Endometrial microvascular endothelial cells (primary cell): Measurements from ENCODE around the gene PDLIM5. TPM values are rescaled to one million over a fixed set of nuclear protein-coding genes. Genes with fewer than 3 reads are reported as not detected.

Source experiments
- in situ Hi-C: cut with HindIII; loops from 2 replicates; pipeline ENCODE4 v1.10.0; 2017; ENCODE audit warnings: low sequenced_read_pairs, low pct_unique_long_range_greater_than_20kb; ENCODE audit errors: inconsistent ontology term
- total RNA-seq: library from RNA; depleted of rRNA; stranded (reverse); fragments of >200 nt; gene quantifications from one replicate; pipeline ENCODE4 v1.2.3, GENCODE V29; 2015; ENCODE audit errors: inconsistent ontology term

PDLIM5 gene
- total RNA-seq, 1 donor from 2014 or later: 93.3 TPM

DNA sequence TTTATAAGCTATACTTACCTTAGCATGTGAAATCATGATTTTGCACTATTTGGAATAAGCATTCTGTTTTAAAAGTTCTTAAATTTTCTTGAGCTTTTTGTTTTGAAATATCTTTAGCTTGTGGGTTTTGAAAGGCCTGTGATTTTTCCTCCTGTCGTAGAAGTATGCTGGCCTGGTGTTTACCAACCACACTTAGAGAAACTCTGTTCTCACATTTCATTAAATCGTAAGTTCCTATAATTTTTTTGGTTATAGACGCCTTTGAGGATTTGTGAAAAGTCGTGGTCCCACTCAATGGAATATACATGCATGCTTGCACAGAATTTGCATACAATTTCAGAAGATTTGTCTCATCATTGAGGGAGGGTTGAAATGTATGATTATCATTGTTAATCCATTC, 63.6 kb downstream of the PDLIM5 start:
- in situ Hi-C loops: no loop called here

DNA sequence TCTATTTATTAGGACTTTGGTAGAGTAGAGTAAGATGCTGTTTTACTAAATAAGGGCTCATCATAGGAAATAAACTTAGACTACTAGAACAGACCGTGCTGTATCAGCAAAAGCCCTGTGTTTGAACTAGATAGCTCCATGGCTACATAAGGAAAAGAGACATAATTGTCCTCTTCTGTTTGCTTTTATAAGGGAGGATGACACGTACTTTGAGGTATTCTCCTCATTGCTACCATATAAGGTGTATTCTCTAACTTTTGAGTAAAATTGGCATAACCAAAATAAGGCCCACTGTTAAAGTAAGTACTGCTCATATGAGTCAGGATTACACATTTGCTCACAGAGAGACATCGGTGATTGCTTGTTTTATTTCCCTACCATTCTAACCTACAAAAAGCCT, 64.3 kb downstream of the PDLIM5 start:
- in situ Hi-C loops: no loop called here

DNA sequence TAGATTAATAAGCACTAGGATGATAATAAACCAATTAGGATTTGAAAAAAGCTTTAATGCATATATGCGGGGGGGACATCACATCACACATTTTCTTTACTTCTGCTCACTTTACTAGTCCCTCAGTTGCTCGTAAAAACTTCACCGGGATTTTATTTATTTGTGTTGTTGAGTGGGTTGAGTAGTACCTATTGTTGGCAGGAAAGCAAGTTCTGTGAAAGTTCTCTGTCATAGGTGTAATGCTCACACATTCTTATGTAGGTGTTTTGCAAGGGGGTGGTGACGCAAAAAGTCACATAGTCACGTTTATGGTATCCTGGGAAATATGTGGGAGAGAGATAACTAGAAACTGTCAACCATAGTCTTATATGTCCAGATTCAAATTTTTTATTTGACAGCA, 65.3 kb downstream of the PDLIM5 start:
- in situ Hi-C loops: no loop called here

DNA sequence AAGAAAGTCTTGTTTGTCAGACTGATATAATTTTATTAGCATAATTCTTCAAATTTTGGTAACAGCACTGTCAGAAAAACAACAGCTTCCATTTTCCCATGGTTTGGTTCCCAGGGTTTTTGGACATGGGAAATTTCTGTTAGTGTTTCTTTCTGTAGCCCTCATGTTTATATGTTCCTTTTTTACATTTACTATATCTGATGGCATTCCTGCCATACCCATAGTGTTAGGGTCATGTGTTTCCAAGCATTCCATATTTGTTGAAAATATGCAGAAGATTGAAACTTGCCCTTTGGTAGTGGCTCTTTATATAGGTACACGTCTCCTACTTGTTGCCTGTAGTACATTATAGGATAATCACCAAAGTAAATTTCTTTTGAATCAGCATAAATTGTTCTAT, 65.8 kb downstream of the PDLIM5 start:
- in situ Hi-C loops: no loop called here

DNA sequence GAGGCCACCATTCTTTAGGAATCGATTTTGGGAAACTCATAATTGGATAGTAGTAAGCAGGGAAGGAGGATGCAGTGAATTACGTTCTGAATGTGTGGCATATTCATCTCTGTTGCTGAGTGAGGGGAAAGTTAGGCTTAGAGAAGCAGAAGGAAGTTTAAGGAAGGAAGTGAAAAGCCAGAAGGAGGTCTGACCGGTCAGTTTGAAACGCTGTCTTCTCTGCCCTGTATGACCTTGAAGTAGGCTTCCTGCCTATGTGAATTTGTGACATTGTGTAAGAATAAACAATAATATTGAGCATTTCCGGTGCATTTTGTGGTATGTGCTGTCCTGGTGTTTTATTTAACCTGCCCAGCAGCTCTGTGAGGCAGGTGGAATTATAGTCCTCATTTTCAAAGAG, 67.3 kb downstream of the PDLIM5 start:
- in situ Hi-C loops: no loop called here

DNA sequence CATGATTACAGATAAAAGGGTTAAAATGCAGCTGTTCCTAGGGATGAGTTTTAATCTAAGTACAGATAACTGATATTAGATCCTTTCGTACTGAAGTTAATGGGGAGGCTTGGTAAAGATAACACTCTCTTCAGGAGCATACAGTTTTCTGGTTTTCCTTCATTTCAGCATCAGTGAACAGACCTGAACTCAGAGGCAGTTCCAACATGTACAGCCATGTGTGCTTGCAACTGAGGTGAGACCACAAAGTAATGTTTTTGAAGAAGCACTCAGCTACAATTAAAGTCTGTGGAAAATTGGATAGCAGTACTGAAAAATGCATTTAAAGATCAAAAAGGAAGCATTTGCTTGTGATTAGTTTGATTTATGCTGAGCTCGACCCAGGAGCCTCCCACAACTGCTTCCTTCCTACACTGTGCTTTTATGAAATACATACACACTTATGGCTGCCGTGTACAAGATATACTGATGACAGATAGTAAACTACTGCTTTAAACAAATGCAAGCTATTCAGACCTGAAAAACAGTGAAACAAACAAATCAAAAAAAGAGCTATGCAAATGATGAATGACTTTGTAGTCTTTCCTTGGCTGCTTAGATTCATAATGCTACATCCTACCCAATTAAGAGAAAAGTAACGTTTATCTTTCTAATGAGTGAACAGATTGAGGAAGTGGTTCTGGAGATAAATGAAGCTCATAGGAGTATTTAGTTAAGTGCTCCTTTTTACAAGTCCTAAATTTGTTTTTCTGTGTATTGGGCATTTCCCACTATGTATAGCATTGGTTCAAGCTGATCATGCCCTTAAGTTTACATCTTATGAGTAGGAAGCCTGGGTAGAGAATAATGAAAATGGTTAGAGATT, 68.4 kb downstream of the PDLIM5 start:
- in situ Hi-C loops: no loop called here

DNA sequence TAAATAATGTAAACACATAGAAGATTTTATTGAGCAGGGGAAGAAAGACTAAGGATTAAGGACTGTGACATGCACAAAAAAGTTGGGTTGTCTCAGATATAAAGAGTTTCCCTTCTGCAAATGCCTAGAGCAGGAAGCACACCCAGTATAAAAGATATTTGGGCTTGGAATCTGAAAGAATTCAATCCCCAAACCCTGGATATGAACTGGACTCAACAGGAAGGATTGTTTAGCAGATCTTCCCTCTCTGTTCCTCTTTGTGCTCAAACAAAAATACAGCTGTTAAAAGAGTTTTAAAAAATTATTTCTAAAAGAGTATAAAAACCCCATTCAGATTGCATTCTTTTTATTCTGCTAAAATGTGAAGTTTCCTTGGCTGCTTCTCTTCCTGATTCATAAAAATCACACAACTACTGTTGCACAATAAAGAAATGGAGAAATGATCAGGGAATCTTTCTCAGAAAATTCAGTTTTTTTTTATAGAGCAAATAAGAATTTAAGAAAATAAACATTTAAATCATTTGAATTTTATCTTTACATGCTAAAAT, 71.4 kb downstream of the PDLIM5 start:
- in situ Hi-C loops: no loop called here

DNA sequence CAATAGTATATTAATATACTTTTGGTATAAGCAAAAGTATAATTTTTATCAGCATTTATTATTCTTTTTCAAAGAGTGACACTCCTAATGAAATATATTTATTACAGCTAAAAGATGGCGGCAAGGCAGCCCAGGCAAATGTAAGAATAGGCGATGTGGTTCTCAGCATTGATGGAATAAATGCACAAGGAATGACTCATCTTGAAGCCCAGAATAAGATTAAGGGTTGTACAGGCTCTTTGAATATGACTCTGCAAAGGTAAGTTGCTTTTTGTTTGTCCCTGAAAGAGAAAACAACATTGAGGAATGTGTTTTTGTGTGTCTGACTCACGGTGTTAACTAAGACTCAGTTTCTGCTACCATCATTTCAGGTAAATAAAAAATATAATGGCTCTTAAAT, 71.9 kb downstream of the PDLIM5 start:
- in situ Hi-C loops: no loop called here

DNA sequence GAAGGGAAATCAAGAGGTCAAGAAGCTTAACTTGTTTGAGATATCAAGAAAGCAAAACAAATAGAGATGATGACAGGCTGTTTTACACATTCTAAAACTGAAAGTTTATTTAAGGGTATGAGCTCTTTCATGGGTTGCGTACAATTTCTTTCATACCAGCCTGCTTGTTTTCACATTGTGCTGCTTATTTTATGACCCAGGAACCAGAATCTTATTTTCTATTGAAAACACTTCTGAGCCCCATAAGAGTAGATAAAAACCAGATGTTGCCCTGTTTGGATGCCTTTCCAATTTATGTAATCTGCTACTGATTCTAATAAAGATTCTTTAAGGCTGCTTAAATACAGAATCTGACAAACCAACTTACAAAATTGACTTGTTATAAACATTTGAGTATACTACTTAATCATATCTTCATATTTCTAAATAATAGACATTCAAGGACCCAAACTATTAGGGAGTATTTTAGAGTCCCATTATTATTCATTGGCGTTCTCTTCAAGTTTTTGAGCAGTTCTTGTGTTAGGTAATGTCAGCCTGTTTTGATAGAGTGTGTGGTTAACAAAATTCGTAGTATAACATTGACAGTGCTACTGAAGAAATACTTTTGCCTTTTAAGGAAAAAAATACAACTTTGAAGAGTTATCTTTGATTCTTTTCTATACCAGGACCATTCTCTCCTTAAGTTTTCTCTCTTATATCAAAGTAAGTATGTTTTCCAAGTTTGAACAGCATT, 74.4 kb downstream of the PDLIM5 start:
- in situ Hi-C loops: no loop called here

DNA sequence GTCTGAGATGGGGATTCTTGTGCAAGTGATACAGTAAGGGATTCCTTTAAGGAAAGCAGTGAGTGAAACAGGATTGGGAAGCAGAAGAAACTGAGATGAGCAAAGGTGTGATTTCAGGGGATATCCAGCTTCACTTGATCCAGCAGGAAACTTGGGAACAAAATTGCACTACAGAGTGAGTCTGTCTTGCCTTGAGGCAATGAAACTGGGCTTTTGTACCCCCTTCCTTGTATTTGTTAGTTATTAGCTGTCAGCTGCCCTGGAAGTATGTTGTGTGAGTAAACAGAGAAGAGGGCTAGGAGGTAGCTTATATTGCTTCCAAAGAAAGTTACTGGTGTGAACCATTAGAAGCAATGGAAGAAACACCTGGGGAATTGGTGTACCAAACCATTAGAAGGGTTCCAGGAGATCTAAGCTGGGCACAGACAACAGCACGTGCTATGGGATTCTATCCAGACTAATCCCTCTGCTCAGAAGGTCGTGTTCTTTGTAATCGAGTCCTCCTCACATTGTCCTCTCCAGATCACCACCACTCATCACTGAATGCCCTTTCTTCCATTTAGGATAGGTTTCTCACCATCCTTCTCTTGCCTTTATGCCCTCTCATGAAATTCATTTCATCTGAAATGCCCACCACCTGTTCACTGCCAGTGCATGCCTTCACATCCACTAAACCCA, 76.0 kb downstream of the PDLIM5 start:
- in situ Hi-C loops: no loop called here

DNA sequence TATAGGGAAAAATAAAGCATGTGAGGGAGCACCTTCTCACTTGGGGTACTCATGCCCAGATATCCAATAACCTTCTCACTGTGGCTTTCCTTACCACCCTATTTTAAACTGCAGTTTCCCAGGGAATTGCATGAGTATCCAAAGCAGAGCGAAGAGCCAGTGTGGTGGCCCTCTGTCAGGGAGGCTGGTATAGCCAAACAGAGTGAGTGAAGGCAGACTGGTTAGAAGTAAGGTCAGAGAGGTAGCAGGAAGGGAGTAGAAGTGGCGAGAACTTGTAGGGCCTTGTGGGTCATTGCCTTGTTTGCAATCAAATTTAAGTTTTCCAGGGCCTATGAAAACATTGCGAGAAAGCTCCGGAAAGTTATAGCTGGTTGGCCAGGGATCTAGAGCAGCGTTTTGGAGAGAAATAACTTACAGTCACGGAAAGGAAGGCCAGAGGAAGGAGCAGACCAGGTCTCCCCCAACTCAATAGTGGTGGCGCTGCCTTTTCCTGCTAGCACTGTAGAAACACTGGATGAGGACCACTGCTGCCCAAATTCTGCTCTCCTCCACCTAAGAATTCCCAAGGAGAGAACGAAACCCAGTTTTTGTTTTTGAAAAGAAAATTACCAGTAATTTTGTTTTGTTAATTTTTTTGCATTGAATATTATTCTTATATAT, 77.2 kb downstream of the PDLIM5 start:
- in situ Hi-C loops: no loop called here

DNA sequence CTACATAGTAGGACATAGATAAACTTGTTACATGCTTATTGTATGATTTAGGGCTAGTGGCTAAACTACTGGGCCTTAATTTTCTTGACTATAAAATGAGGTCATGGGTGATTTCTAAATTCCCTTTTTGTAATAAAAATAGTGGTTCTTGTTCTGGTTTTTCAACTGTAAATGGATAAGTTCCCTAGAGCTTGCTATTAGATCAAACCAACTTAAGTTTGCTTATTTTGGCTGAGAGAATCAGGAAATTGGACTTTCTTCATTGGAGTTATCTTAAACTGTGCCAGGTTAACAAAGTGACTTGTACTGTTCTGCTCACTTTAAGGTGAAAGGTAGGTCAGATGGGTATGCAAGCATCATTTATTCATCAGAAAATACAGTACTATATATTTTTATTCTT, 78.3 kb downstream of the PDLIM5 start:
- in situ Hi-C loops: no loop called here

DNA sequence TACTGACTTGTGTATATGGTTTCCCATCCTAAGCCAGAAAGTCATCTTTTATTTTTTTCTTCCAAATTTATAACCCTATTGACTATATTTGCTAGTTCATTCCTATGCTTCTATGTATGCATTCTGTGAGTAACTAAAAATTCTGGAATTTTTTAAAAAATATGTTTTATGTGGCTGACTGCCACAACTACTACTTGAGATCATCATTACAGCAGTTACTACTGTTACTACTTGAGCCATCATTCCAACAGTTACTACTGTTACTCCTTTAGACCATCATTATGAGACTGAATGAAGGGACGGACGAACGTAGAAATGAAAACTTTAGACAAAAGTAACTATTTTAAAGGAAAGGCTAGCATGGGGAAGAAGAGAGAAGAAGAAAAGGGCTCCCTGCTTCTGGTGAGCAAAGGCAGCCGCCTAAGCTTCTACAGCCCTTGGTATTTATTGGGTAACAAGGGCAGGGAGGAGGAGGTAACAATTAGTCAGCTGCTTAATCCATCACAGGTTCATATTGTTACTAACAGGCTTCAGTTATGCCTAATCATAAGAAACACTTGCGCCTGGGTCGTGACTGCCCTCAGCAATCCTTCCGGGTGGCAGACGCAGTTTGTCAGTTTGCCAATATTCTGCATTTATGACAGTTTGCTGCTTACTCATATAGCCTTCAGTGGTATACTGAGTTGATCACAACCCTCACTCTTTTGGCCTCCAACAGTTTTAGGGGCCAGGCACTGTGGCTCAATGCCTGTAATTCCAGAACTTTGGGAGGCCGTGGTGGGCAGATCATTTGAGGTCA, 80.4 kb downstream of the PDLIM5 start:
- in situ Hi-C loops: no loop called here

DNA sequence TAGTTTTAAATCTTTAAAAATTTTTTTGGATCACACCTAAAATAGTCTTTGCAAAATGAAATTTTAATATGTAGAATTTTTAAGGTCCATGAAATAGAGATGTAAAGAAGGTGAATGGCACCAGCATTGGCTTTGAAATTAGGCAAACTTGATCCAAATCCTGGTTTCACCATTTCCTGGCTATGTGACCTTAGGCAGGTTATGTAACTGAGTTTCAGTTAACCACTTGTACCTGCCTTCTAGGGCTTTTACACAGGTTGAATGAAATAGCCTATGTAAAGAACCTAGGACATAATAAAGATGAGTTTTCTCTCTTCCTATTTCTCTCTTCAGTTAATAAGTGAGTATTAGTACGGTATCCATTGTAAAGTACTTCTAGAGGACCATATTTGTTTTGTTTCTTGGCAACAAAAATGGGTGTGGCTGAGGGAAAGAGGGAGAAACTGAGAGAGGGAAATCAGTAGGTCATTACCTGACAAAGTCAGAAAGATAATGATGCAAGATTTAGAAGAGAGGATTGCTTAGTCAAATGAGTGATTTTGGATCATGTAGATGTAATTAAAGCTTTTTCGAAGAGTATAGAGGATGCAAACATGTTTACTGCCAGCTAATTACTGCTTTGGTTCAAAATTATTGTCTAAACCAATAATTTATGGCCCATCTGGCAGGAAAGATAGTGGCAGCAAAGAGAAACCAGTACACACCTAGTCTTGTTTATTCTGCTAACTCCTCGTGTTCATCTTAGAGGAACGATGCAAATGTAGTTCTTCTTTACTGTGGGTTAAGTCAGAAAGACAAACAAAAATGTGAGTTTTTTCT, 81.9 kb downstream of the PDLIM5 start:
- in situ Hi-C loops: no loop called here

DNA sequence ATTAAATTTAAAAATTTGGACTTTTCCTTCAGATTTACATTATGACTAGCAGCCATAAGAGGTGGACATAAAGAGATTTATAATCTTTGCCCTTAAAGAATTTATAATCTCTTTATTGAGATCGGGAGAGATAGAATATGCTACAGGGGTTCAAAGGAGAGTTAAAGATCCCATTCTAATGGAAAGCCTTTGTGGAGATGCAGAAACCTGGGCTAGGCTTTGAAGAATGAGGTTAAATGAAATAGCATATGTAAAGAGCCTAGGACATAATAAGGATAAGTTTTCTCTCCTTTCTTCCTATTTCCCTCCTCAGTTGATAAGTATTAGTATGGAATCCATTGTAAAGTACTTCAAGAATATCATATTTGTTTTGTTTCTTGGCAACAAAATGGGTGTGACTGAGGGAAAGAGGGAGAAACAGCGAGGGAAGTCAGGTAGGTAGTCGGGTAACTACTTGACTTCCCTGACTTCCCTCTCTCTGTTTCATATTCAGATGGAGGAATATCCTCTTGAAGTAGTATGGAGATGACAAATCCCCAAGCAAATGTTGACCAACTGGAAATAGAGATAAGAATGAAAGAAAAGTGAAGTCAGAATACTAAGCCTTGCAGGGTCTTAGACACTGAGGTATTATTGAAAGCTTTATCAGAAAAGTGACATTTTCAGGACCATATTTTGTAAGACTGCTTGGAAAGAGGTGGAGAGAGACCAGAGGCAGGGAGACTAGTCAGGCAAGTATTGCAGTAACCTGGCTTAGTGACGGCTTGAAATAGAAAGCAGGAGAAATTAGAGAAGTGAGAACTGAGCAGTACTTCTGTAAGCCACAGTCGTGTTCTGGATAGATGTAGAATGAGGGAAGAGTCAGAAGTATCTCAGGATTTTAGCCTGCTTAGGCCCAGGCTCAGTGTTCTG, 82.9 kb downstream of the PDLIM5 start:
- in situ Hi-C loops: no loop called here

DNA sequence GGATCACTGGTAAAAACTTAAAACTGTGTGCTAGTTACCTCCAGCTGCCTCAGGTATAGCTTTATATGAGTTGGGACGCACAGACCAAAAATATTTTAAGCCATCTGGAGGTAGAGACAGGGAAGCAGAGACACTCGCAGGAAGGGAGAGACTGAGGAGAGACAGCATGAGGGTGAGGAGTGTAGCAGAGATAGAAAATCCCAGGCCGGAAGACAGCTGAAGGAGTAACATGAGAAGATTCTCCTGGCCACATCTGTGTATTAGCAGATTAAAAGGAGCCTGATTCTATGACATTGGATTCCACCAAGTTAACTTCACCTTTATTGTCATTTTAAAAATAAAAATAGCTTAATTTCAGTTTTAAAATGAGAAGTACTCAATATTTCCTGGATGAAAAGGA, 84.3 kb downstream of the PDLIM5 start:
- in situ Hi-C loops: no loop called here
